Mesenchymal stem cell (in vitro differentiated cells and primary cell): ENCODE data around the gene HES7.

Source experiments
- DNase-seq: peaks from one replicate; pipeline ENCODE4 v3.0.0-alpha.2; 2013
- H2AFZ ChIP-seq: one replicate; pipeline ENCODE4 v1.6.1; 2013; ENCODE audit warnings: low read depth, mild to moderate bottlenecking, control low read depth, inconsistent platforms, low read length, moderate library complexity
- H2AK5ac ChIP-seq: 2 replicates; pipeline ENCODE4 v1.6.1; 2013; ENCODE audit warnings: low read length, moderate library complexity, mild to moderate bottlenecking, inconsistent platforms; ENCODE audit not compliant: severe bottlenecking
- H2BK120ac ChIP-seq: one replicate; pipeline ENCODE4 v1.6.1; 2013; ENCODE audit warnings: low read depth, mild to moderate bottlenecking, inconsistent platforms, low read length, moderate library complexity
- H2BK12ac ChIP-seq, 2 experiments: one replicate each; pipeline ENCODE4 v1.6.1; 2013; ENCODE audit warnings: inconsistent platforms in 2 of 2, low read length in 2 of 2, mild to moderate bottlenecking in 2 of 2, moderate library complexity in 2 of 2, control low read depth in 1 of 2
- H2BK15ac ChIP-seq: one replicate; pipeline ENCODE4 v1.6.1; 2013; ENCODE audit warnings: mild to moderate bottlenecking, low read depth, inconsistent platforms; ENCODE audit not compliant: poor library complexity, severe bottlenecking
- H2BK5ac ChIP-seq: 2 replicates; pipeline ENCODE4 v1.6.1; 2013; ENCODE audit warnings: low read depth, mild to moderate bottlenecking, low read length, control low read depth, inconsistent platforms; ENCODE audit not compliant: poor library complexity, severe bottlenecking
- H3K14ac ChIP-seq, 2 experiments: one replicate each; pipeline ENCODE4 v1.6.1; 2013; ENCODE audit warnings: inconsistent platforms in 2 of 2, low read length in 2 of 2, control low read depth in 1 of 2, mild to moderate bottlenecking in 1 of 2, moderate library complexity in 1 of 2
- H3K18ac ChIP-seq, 2 experiments: one replicate each; pipeline ENCODE4 v1.6.1; 2013; ENCODE audit warnings: inconsistent platforms in 2 of 2, low read length in 2 of 2, control low read depth in 1 of 2, low read depth in 1 of 2, mild to moderate bottlenecking in 1 of 2
- H3K23ac ChIP-seq, 2 experiments: one replicate each; pipeline ENCODE4 v1.6.1; 2013; ENCODE audit warnings: inconsistent platforms in 2 of 2, low read length in 2 of 2, mild to moderate bottlenecking in 2 of 2, moderate library complexity in 2 of 2, control low read depth in 1 of 2
- H3K27ac ChIP-seq: 2 replicates; pipeline ENCODE4 v1.5.1; 2013; ENCODE audit warnings: mild to moderate bottlenecking, moderate library complexity, low read length, control low read depth, inconsistent platforms; ENCODE audit not compliant: poor library complexity, severe bottlenecking
- H3K27me3 ChIP-seq, 2 experiments: 2 replicates each; pipeline versions ENCODE4 v1.6.1 to v1.7.0; 2013; ENCODE audit warnings: low read length in 2 of 2, mild to moderate bottlenecking in 2 of 2, moderate library complexity in 2 of 2, control low read depth in 1 of 2, inconsistent platforms in 1 of 2; ENCODE audit not compliant: control insufficient read depth in 1 of 2, insufficient read depth in 1 of 2
- H3K36me3 ChIP-seq, 2 experiments: 2 replicates each; pipeline versions ENCODE4 v1.6.1 to v1.7.0; 2013; ENCODE audit warnings: low read length in 2 of 2, control low read depth in 1 of 2, inconsistent platforms in 1 of 2, low read depth in 1 of 2, mild to moderate bottlenecking in 1 of 2; ENCODE audit not compliant: insufficient read depth in 2 of 2, control insufficient read depth in 1 of 2
- H3K4ac ChIP-seq, 2 experiments: one replicate each; pipeline ENCODE4 v1.6.1; 2013; ENCODE audit warnings: inconsistent platforms in 2 of 2, low read length in 2 of 2, mild to moderate bottlenecking in 2 of 2, moderate library complexity in 2 of 2, control low read depth in 1 of 2, low read depth in 1 of 2
- H3K4me1 ChIP-seq: 2 replicates; pipeline ENCODE4 v1.6.1; 2013; ENCODE audit warnings: low read depth, low read length, control low read depth; ENCODE audit not compliant: control insufficient read depth, insufficient read depth
- H3K4me2 ChIP-seq: 2 replicates; pipeline ENCODE4 v1.6.1; 2013; ENCODE audit warnings: low read length, mild to moderate bottlenecking, inconsistent platforms; ENCODE audit not compliant: poor library complexity, severe bottlenecking
- H3K4me3 ChIP-seq, 2 experiments: 2 replicates each; pipeline versions ENCODE4 v1.5.1 to v1.7.0; 2013; ENCODE audit warnings: low read length in 2 of 2, mild to moderate bottlenecking in 2 of 2, control low read depth in 1 of 2, low read depth in 1 of 2; ENCODE audit not compliant: insufficient read depth in 1 of 2
- H3K79me1 ChIP-seq: replicated peaks from 2 replicates; pipeline ENCODE4 v1.6.1; 2013; ENCODE audit warnings: mild to moderate bottlenecking, control low read depth, low read length, inconsistent platforms; ENCODE audit not compliant: poor library complexity, severe bottlenecking
- H3K9ac ChIP-seq: 2 replicates; pipeline ENCODE4 v1.7.0; 2013; ENCODE audit warnings: mild to moderate bottlenecking, low read length, moderate library complexity
- H3K9me3 ChIP-seq: 2 replicates; pipeline ENCODE4 v1.7.0; 2013; ENCODE audit warnings: mild to moderate bottlenecking, low read length; ENCODE audit not compliant: control insufficient read depth
- H4K8ac ChIP-seq: one replicate; pipeline ENCODE4 v1.6.1; 2013; ENCODE audit warnings: inconsistent platforms, mild to moderate bottlenecking, low read length, moderate library complexity
- H4K91ac ChIP-seq: one replicate; pipeline ENCODE4 v1.6.1; 2013; ENCODE audit warnings: mild to moderate bottlenecking, low read length, inconsistent platforms
- WGBS: methylation state at CpG from one replicate; pipeline ENCODE4 v1.1.7; 2013; ENCODE audit warnings: mixed read lengths; 5-methylcytosine and 5-hydroxymethylcytosine counted together

Gene HES7

GRCh38 chr17:8162997-8163977 lies 39.4 kb upstream of the HES7 start:
- peak overlapping the region; percentile 97 for H4K8ac ChIP-seq
- no peaks in the 10 kb centered on the region for H3K9me3 ChIP-seq
- peaks cover 20 to 22% of the 10 kb centered on the region in 2 experiments for H3K36me3 ChIP-seq
- H3K27me3 ChIP-seq: no peaks in the 10 kb centered on the region
- peak overlapping the region; percentile 96 for H4K91ac ChIP-seq
- peak overlapping the region in 1 of 2 experiments; percentile 5 for H3K23ac ChIP-seq
- H2BK12ac ChIP-seq: peak overlapping the region; percentile 72 to 95
- peak overlapping the region; percentile 93 for H2BK120ac ChIP-seq
- H2BK5ac ChIP-seq: peak overlapping the region; percentile 20
- peak; percentile 15 for DNase-seq
- H2AK5ac ChIP-seq: peak overlapping the region; percentile 44
- peak overlapping the region; percentile 55 for H2AFZ ChIP-seq
- peak overlapping the region; percentile 90 to 97 for H3K18ac ChIP-seq
- peak overlapping the region; percentile 87 for H3K9ac ChIP-seq
- H3K4me3 ChIP-seq: peak overlapping the region; percentile 72 to 95
- H3K4me2 ChIP-seq: peak overlapping the region; percentile 60
- WGBS: 9% methylated on average over 28 of the region's 55 CpGs
- H3K14ac ChIP-seq: peak overlapping the region in 1 of 2 experiments; percentile 96
- peak overlapping the region; percentile 89 for H2BK15ac ChIP-seq
- peak overlapping the region; percentile 73 to 79 for H3K4ac ChIP-seq
- peaks cover 31% of the 10 kb centered on the region for H3K4me1 ChIP-seq
- peak overlapping the region; percentile 52 for H3K27ac ChIP-seq
- peaks cover 16% of the 10 kb centered on the region for H3K79me1 ChIP-seq

DNA sequence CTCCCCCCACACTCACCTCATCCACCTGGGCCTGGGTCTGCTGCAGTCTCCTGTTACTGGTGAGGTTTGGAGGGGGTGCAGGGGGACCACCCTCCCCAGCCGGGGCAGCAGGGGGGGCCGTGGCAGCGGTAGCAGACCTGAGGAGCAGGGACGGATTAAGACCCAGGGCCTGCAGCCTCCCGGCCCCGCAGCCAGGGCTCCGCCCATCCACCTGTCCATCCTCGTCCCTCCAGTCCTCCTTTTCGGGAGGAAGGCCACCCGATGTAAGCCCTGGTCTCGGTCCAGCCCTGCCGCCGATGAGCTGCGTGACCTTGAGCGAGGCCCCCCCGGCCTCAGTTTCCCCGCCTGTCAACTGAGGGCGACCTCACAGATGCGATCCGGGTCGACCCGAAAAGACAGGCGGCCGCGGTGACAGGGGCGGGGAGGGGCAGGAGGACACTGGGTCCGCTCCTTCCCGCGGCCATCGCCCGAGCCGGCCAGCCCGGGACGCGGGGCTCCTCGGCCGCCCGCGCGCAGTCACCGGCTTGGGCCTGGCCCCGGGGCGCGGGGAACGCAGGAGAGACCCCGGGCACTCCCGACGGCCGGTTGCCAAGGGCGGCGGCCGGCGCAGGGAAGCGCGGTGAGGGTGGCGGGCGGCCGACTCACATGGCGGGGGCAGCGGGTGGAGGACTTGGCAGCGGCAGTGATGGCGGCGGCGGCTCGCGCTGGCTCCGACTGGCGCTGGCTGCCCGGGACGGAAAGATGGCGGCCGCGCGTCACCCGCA lies 38.5 kb upstream of the HES7 start, which contains the start of gene VAMP2:
Gene VAMP2 (minus strand): TSS at position 716 of the 764 bp plus-strand sequence. CDS start 69 bp downstream, at position 647.
- Histone ChIP-seq H2AK5ac (peak within 1 kb of the TSS; percentile 44), H4K8ac (peak within 1 kb of the TSS; percentile 97), H2AFZ (peak within 1 kb of the TSS; percentile 55), H3K4me1 (peaks cover 31% of the 10 kb centered on the region), H3K4me3 (peak within 1 kb of the TSS; percentile 80 to 95), H3K18ac (peak within 1 kb of the TSS; percentile 96 to 97), H3K36me3 (peaks cover 20 to 24% of the 10 kb centered on the region in 2 experiments), H3K27ac (peak within 1 kb of the TSS; percentile 52), H2BK12ac (peak within 1 kb of the TSS; percentile 72 to 95), H3K9ac (peak within 1 kb of the TSS; percentile 99), H3K23ac (peak within 1 kb of the TSS; percentile 56 to 94), H3K4ac (peak within 1 kb of the TSS; percentile 86 to 87), H2BK15ac (peak within 1 kb of the TSS; percentile 89), H3K27me3 (no peaks in the 10 kb centered on the region), H3K79me1 (peaks cover 16% of the 10 kb centered on the region), H2BK5ac (peak within 1 kb of the TSS; percentile 40), H3K14ac (peak within 1 kb of the TSS in 1 of 2 experiments; percentile 99), H2BK120ac (peak within 1 kb of the TSS; percentile 98), H4K91ac (peak within 1 kb of the TSS; percentile 96), H3K4me2 (peak within 1 kb of the TSS; percentile 63), H3K9me3 (no peaks in the 10 kb centered on the region)
- under 1% methylated on average over 44 of the region's 75 CpGs for WGBS
- peak; percentile 66 for DNase-seq

DNA sequence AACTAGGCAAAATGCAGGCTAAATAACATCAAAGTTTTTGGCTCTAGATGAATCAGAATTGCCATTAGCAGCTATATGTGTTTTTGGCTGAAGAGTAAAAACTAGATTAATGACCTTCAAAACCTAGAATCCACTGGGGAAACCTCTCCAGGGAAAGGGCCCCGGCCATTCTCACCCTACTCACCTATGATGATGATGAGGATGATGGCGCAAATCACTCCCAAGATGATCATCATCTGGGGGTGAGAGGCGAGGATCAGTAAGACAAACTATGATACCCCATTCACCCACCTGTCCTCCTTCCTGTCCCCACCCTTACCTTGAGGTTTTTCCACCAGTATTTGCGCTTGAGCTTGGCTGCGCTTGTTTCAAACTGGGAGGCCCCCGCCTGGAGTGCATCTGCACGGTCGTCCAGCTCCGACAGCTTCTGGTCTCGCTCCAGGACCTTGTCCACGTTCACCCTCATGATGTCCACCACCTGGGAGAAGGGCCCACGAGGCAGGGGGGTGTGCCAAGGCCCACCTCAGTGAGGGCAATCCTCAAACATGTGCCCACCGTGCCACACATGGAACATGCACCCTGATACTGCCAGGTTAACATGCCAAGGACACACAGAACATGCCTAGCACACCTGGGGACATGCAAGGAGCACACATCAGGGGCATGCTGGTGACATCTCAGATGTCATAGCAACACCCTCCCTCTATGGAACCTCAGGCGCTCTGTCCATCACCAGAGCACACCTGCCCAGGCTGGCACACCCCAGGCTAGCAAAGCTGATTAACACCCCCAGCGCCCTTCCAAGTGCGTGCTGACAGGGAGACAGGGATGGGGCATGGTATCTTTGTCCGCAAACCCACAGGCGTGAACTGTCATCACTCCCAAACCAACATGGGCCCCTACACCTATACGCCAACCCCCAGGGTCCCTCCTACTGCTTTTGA lies 37.7 kb upstream of the HES7 start:
- Histone ChIP-seq H3K27me3 (no peaks in the 10 kb centered on the region), H3K36me3 (peaks cover 20 to 24% of the 10 kb centered on the region in 2 experiments), H4K8ac (no peak overlapping the region), H2BK5ac (no peak overlapping the region), H2AK5ac (no peak overlapping the region), H3K79me1 (peaks cover 16% of the 10 kb centered on the region), H2BK15ac (no peak overlapping the region), H3K9ac (peak overlapping the region; percentile 99), H3K14ac (peak overlapping the region in 1 of 2 experiments; percentile 99), H3K4me2 (peak overlapping the region; percentile 63), H2BK12ac (no peak overlapping the region), H3K4me3 (peak overlapping the region; percentile 80 to 95), H3K4me1 (peaks cover 31% of the 10 kb centered on the region), H3K18ac (no peak overlapping the region), H2AFZ (no peak overlapping the region), H4K91ac (no peak overlapping the region), H2BK120ac (no peak overlapping the region), H3K23ac (peak overlapping the region in 1 of 2 experiments; percentile 63), H3K9me3 (no peaks in the 10 kb centered on the region), H3K4ac (no peak overlapping the region), H3K27ac (no peak overlapping the region)
- 85% methylated on average over 17 of the region's 19 CpGs for WGBS
- no peak for DNase-seq
